GM19351 (cell line): ENCODE data around the gene TEX44.
A peak's percentile ranks its signal among the peaks of the same experiment; 100 is the strongest.
"Not testable (repeated sequence)": the region's sequence is repeated elsewhere in the genome, so short reads cannot be mapped to it uniquely, and the experiment has no call there.

Source experiments
- ATAC-seq: cut with Tn5 transposase; IDR thresholded peaks from one replicate; pipeline ENCODE4 v1.9.1; 2021; ENCODE audit warnings: mild to moderate bottlenecking, moderate library complexity; ENCODE audit not compliant: unreplicated experiment

The TEX44 gene

DNA sequence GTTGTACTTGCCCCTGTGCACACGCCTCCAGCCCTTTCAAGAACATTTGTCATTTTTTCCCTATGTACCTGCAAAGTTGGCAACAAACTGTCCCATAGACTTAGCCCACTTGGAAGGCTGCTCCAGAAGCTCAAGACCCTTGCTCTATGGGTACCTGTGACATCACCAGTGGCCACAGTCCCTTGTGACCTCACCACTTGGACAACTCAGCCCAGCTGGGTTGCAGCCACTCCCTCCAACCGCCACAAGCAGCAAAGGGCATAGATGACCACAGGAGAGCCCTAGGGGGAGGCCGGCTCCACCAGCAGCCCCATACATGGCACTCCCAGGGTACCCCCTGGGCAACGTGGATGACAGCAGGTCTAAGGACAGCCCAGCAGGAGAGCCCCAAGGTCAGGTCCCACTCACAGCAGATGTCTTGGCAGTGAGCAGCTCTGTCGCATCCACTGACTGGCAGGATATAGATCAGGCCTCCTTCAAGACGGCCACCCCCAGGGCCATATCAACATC lies at the start of gene TEX44:
TEX44 (plus strand) TSS at position 229 of the 510 bp plus-strand sequence; CDS start at position 317, 88 bp downstream.
- ATAC-seq: no peak

- peak; percentile 99 for ATAC-seq
Observed at GRCh38 chr2:231545105-231545902, 47.4 kb upstream of the TEX44 start.

DNA sequence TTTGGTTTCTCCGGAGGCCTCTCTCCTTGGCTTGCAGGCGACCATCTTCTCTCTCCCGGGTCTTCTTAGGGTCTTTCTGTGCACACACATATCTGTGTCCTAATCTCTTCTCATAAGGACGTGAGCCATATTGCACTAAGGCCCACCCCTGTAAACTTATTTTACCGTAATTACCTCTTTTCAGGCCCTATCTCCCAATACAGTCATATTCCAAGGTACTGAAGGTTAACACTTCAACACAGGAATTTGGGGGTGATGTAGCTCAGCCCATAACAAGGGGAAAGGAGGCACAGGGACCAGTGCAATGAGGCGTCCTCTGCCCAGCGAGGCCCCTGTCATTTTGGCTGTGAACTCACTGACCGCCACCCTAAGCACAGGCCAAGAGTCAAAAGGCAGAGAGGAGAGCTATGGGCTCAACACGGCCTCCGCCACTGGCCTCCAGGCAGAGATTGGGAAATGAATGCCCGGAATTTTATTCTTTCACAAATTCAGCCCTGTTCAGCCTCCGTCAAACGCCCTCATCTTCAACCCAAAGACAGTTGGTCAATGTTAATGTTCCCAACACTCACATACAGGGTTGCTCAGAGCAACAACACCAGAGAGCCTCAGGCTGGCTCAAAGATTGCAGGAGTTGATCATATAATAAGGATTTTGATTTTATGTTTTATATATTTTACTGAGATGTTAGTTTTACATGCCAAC lies 46.5 kb upstream of the TEX44 start:
- ATAC-seq: no peak

GRCh38 chr2:231547315-231548110 lies 45.2 kb upstream of the TEX44 start:
- ATAC-seq: no peak

DNA sequence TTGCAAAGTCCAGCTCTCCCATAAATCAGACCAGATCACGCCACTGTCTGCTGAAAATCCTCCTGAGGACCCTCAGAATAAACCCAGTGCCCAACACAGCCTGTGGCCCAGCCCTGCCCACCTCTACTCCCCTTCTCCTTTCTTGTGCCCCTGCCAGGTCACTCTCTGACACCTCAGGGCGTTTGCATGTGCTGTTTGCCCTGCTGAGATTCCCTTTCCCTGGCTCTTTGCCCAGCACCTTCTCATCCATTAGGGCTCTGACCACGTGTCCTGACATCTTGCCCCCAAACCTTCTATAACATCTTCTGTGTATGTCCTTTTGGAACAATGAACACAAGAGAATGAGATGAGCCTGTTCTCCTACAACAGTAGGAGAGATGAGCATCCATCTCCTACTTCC lies 43.9 kb upstream of the TEX44 start:
- ATAC-seq: no peak

DNA sequence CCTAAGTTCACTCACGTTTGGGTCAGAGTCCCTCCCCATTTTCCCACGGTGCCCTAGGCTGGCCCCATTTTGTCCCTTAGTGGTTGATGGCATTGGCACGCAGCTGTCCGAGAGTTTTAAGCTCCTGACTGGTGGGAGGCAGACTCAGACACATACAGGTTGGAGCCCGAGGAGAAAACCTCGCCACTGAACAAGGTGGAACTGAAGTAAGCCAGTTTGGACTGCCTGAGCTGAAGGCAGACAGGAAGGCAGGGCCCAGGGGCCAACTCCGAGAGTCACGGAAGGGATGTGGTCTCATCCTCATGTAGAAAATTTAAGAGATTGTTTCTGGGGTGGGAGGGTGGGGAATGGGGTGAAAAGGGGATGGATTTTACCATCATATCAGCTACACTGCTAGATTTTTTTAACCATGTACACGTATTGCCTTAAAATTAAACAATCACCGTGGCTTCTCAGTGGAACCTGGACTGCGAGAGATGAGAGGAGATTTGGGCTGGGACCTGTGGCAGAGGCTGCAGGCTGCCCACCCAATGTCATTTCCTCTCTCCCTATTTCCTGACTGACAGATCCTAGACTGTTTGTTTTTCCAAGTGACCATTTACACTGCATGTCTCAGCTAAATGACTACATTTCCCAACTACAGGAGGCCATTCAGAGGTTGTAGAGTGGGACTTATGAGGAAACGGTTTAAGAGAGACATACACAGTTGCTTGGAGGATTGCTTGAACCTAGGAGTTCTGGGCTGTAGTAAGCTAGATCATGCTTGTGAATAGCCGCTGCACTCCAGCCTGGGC lies 43.0 kb upstream of the TEX44 start:
- ATAC-seq: no peak

- ATAC-seq: no peak
Observed at GRCh38 chr2:231552752-231553151, 39.9 kb upstream of the TEX44 start.

DNA sequence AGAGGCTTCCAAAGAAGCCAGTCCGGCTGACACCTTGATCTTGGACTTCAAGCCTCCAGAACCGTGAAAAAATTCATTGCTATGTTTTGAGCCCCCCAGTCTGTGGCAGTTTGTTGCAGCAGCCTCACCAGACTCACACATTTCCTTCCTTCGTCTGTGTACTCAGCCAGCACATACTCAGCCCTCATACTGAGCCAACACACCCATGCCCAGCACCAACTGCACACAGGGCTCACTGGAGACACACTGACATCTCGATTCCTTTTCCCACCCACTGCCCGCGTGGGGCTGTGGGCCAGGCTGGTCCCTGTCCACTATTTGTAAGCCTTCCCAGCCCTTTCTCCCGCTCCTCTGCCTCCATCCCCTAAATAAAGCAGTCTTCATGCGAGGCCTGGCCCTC lies 38.3 kb upstream of the TEX44 start:
- ATAC-seq: peak; percentile 20

DNA sequence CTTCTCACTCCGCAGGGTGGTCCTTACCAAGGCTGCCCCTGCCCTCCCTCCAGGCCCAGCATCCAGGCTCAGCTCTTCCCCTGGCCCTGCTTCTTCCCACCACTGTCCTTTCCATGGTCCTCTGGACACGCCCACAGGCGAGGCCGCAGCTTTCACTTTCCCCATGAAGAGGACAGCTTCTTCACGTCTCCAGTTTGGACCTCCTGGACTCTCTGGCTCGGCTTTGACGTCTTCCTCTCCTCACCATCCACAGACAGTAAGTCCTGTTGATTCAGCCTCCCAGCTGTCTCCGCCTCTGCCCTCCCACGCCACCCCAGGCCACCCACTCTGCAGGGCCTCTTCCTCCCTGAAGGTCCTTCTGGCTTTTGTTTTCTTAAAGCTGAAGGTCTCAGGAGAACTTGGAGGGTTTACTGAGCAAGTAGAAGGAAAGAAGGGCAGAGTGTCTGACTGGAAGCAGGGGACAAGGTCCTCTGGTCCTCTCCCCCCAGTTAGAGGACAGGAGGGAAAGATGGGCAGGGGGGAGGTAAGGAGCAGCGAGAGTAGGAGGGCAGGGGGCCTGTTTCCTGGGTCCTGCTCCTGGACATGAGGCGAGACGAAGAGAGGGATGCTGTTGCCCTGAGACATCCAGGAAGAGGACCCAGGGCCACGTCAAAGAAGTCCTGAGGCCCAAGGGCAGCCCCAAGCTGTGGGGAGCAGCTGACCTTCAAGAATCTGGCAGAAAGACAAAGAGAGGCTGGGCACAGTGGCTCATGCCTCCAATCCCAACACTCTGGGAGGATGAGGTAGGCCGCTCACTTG lies 37.7 kb upstream of the TEX44 start:
- ATAC-seq: peak; percentile 55

- not testable (repeated sequence) for ATAC-seq
Observed at GRCh38 chr2:231556496-231556895, 36.2 kb upstream of the TEX44 start.

GRCh38 chr2:231556981-231557380 lies 35.7 kb upstream of the TEX44 start:
- ATAC-seq: no peak

- ATAC-seq: peak; percentile 81
Observed at GRCh38 chr2:231557571-231558217, 35.0 kb upstream of the TEX44 start.

- ATAC-seq: no peak
Observed at GRCh38 chr2:231563378-231563961, 29.2 kb upstream of the TEX44 start.

DNA sequence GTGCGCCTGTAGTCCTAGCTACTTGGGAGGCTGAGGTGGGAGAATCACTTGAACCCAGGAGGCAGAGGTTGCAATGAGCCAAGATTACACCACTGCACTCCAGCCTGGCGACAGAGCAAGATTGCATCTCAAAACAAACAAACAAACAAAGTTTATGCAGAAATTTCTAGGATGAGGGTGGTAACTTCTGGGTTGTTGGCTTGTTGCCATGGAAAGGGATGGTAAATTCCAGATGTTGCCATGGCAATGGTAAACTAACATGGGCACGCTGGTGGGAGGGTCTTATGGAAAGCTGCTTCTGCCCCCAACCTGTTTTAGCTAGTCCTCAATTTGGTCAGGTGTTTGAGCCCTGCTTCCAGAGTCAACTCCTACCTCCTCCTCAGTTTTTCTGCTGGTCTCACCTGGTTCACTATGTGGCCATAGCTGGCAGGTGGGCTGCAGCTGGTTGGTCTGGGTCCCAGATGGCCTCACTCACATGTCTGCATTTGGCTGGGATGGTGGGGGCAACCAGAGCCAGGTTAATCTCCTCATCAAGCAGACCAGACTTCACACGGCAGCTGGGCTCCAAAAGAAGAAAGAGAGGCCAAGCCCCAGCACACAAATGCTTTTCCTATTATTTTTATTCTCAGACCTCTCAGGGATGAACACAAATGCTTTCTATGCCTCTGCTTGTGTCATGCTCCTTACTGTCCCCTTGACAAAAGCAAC lies 26.6 kb upstream of the TEX44 start:
- ATAC-seq: no peak

DNA sequence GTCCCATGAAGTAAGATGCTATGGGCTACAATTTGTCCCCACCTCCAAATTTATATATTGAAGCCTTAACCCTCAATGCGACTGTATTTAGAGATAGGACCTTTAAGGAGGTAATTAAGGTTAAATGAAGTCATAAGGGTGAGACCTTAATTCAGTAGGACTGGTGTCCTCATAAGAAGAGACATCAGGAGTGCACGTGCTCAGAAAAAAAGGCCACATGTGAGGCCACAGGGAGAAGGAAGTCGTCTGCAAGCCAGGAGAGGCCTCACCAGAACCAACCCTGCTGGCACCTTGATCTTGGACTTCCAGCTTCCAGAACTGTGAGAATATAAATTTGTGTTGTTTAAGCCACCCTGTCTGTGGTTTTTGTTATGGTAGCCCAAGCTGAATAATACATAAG lies 25.5 kb upstream of the TEX44 start:
- ATAC-seq: no peak

DNA sequence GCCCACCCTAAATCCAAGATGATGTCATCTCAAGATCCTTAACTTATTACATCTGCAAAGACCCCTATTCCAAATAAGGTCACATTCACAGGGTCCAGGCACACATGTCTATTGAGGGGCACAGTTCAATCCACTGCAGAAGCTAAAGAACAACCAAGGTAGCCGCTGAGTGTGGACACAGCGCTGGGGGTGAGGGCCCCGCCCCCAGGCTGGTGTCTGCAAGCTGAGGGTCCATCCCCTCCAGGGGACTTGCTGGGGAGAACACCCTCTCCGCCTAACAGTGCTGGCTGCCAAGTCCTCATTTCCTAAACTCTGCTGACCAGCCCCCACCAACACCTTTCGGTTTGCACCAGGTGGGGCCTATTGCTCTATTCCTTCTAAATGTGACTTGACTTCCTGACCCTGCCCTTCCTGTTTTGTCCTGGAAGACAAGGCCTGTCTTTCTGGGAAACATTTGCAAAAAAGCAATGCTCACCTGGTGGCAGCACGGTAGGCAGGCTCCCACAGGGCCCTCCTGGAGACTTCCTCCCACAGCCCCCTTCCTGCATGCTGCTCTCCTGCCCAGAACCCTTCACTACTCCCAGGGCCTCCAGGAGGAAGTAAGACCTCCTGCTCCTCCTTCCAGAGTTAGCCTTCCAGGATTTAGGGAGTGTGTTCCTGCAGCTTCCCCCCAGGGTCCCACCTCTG lies 24.4 kb upstream of the TEX44 start:
- no peak for ATAC-seq

DNA sequence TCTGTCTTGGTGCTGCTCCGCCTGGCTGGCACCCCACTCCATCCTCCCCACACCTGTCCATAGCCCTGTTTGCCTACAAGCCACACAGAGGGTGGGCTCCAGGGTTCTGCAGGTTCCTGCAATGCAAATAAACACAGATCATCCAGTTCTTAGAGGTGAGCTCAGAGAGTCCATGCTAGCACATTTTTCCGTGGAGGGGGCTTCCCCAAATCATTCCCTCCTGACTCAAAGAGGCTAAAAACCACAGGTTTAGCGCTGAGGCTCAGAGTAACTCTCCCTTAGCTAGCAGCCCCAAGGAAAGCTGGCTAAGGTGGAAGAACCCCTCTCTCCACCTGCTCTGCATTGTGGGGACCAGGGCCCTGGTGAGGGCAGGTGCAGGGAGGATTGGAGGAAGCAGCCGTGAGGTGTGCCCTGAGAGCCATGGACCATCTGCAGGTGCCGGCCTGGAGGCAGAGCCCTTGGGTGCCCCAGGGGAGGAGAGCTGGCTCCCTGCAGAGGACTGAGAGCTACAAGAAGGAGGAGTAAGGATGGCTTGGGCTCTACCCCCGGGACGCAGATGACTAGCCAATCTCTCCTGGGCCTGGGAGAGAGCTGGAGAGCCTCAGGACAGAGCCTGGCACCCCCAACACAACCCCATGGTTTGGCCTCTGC lies 23.8 kb upstream of the TEX44 start:
- ATAC-seq: no peak
